Loucy (cell line): ENCODE measurements around the gene GGPS1.

Source experiments
- EZH2phosphoT487 ChIP-seq: fragments of 200-600 bp; IDR thresholded peaks from 2 replicates; pipeline ENCODE4 v1.6.1; 2018; ENCODE audit warnings: antibody characterized with exemption, mild to moderate bottlenecking, moderate library complexity, borderline replicate concordance
- TF ChIP-seq, protein P1 (sequence below): fragments of 200-600 bp; sonication (generic); conservative IDR thresholded peaks from 2 replicates; pipeline ENCODE4 v1.5.1; 2014; ENCODE audit warnings: mild to moderate bottlenecking, antibody characterized with exemption, low read length

DNA sequence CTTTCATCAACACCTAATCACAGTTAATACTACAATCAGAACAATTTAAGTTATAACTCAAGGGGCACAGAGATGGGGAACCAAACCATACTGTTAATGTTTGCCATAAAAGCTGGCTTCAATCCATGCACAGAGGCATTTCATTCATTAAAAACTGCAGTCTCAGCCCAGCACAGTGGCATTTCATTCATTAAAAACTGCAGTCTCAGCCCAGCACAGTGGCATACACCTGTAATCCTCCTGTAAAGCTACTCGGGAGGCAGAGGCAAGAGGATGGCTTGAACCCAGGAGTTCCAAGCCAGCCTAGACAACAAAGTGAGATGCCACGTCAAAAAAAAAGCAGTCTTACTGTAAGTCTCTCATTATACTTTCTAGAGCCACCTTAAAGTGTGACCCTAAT is 29.6 kb upstream of the GGPS1 start:
- TF ChIP-seq, protein P1, sequence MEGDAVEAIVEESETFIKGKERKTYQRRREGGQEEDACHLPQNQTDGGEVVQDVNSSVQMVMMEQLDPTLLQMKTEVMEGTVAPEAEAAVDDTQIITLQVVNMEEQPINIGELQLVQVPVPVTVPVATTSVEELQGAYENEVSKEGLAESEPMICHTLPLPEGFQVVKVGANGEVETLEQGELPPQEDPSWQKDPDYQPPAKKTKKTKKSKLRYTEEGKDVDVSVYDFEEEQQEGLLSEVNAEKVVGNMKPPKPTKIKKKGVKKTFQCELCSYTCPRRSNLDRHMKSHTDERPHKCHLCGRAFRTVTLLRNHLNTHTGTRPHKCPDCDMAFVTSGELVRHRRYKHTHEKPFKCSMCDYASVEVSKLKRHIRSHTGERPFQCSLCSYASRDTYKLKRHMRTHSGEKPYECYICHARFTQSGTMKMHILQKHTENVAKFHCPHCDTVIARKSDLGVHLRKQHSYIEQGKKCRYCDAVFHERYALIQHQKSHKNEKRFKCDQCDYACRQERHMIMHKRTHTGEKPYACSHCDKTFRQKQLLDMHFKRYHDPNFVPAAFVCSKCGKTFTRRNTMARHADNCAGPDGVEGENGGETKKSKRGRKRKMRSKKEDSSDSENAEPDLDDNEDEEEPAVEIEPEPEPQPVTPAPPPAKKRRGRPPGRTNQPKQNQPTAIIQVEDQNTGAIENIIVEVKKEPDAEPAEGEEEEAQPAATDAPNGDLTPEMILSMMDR, result no peak
- TF ChIP-seq EZH2phosphoT487, result no peak
